ENCODE results near the gene CUZD1.

- TF ChIP-seq, protein P1, sequence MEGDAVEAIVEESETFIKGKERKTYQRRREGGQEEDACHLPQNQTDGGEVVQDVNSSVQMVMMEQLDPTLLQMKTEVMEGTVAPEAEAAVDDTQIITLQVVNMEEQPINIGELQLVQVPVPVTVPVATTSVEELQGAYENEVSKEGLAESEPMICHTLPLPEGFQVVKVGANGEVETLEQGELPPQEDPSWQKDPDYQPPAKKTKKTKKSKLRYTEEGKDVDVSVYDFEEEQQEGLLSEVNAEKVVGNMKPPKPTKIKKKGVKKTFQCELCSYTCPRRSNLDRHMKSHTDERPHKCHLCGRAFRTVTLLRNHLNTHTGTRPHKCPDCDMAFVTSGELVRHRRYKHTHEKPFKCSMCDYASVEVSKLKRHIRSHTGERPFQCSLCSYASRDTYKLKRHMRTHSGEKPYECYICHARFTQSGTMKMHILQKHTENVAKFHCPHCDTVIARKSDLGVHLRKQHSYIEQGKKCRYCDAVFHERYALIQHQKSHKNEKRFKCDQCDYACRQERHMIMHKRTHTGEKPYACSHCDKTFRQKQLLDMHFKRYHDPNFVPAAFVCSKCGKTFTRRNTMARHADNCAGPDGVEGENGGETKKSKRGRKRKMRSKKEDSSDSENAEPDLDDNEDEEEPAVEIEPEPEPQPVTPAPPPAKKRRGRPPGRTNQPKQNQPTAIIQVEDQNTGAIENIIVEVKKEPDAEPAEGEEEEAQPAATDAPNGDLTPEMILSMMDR (IDR thresholded peaks at IDR 0.05) = no peak
- no peak for TF ChIP-seq POLR2A (IDR thresholded peaks at IDR 0.05)
Measured at GRCh38 chr10:122853665-122854313, 8.1 kb upstream of the CUZD1 start.
